HuH-7.5 (cell line): ENCODE data around the gene IL1RAPL1.

Experiments used
- DNase-seq: peaks from one replicate; pipeline ENCODE4 v3.0.0; 2011; ENCODE audit warnings: low spot score

IL1RAPL1 gene

GRCh38 chrX:29535212-29536162, 948.2 kb downstream of the IL1RAPL1 start:
- no peak for DNase-seq

GRCh38 chrX:29541038-29541437, 953.8 kb downstream of the IL1RAPL1 start:
- DNase-seq: no peak

- DNase-seq: no peak
Measured at GRCh38 chrX:29542152-29542551, 954.9 kb downstream of the IL1RAPL1 start.

GRCh38 chrX:29545878-29546277, 958.6 kb downstream of the IL1RAPL1 start:
- DNase-seq: no peak

GRCh38 chrX:29547877-29548276, 960.6 kb downstream of the IL1RAPL1 start:
- no peak for DNase-seq

GRCh38 chrX:29553542-29553941, 966.3 kb downstream of the IL1RAPL1 start:
- DNase-seq: no peak

- no peak for DNase-seq
Measured at GRCh38 chrX:29555465-29556091, 968.3 kb downstream of the IL1RAPL1 start.

GRCh38 chrX:29560065-29560464, 972.8 kb downstream of the IL1RAPL1 start:
- DNase-seq: no peak

GRCh38 chrX:29561417-29561816, 974.2 kb downstream of the IL1RAPL1 start:
- DNase-seq: no peak

GRCh38 chrX:29580560-29580959, 993.3 kb downstream of the IL1RAPL1 start:
- DNase-seq: no peak

GRCh38 chrX:29581223-29581622, 994.0 kb downstream of the IL1RAPL1 start:
- DNase-seq: no peak

- no peak for DNase-seq
Measured at GRCh38 chrX:29587107-29587506, 999.9 kb downstream of the IL1RAPL1 start.

- DNase-seq: no peak
Measured at GRCh38 chrX:29590921-29591320, 1003.7 kb downstream of the IL1RAPL1 start.

- no peak for DNase-seq
Measured at GRCh38 chrX:29604381-29604780, 1017.1 kb downstream of the IL1RAPL1 start.

- DNase-seq: no peak
Measured at GRCh38 chrX:29617276-29617675, 1030.0 kb downstream of the IL1RAPL1 start.

GRCh38 chrX:29617725-29618124, 1030.5 kb downstream of the IL1RAPL1 start:
- no peak for DNase-seq

GRCh38 chrX:29627833-29628232, 1040.6 kb downstream of the IL1RAPL1 start:
- DNase-seq: no peak

GRCh38 chrX:29634516-29634915, 1047.3 kb downstream of the IL1RAPL1 start:
- DNase-seq: no peak

GRCh38 chrX:29636331-29636730, 1049.1 kb downstream of the IL1RAPL1 start:
- no peak for DNase-seq

- no peak for DNase-seq
Measured at GRCh38 chrX:29640106-29640505, 1052.9 kb downstream of the IL1RAPL1 start.

GRCh38 chrX:29641461-29641860, 1054.2 kb downstream of the IL1RAPL1 start:
- DNase-seq: no peak

- DNase-seq: no peak
Measured at GRCh38 chrX:29643181-29643580, 1055.9 kb downstream of the IL1RAPL1 start.

GRCh38 chrX:29648161-29648560, 1060.9 kb downstream of the IL1RAPL1 start:
- DNase-seq: no peak
